Esophagus squamous epithelium (tissue), 4 donors: ENCODE results near the gene PKD2L2.

Experiments used
- POLR2A ChIP-seq, 4 donors: fragments of 450-650 bp; IDR thresholded peaks; one replicate each; pipeline ENCODE4 v1.6.1; 2017; ENCODE audit warnings: antibody characterized with exemption in 4 of 4, mild to moderate bottlenecking in 4 of 4, moderate library complexity in 3 of 4
- TF ChIP-seq, protein P1 (sequence below), 6 experiments: fragments of 450-650 bp in 4 of 6; fragments of 200-600 bp in 2 of 6; sonication (generic) in 2 of 6; IDR thresholded peaks; one replicate each; pipeline ENCODE4 v1.5.1; 2016 to 2019; ENCODE audit warnings: antibody characterized with exemption in 6 of 6, mild to moderate bottlenecking in 4 of 6, moderate library complexity in 4 of 6

DNA sequence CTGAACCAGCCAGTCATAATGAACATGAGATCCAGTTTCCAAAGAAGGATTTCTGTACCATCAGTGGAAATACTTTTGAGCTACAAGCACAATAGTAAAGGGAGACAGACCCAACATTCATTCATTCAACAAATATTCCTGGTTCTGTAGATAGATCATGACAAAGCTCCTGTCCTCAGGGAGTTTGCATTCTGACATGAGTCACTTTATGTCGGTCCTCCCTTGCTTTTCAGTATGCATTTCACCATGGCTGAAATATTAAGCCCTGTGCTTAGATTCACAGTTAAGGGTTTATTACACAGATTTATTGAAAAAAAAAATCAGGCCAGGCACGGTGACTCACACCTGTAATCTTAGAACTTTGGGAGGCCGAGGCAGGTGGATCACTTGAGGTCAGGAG, 27.0 kb upstream of the PKD2L2 start:
- TF ChIP-seq, protein P1, sequence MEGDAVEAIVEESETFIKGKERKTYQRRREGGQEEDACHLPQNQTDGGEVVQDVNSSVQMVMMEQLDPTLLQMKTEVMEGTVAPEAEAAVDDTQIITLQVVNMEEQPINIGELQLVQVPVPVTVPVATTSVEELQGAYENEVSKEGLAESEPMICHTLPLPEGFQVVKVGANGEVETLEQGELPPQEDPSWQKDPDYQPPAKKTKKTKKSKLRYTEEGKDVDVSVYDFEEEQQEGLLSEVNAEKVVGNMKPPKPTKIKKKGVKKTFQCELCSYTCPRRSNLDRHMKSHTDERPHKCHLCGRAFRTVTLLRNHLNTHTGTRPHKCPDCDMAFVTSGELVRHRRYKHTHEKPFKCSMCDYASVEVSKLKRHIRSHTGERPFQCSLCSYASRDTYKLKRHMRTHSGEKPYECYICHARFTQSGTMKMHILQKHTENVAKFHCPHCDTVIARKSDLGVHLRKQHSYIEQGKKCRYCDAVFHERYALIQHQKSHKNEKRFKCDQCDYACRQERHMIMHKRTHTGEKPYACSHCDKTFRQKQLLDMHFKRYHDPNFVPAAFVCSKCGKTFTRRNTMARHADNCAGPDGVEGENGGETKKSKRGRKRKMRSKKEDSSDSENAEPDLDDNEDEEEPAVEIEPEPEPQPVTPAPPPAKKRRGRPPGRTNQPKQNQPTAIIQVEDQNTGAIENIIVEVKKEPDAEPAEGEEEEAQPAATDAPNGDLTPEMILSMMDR (IDR thresholded peaks at IDR 0.05), result no peak
- TF ChIP-seq POLR2A (IDR thresholded peaks at IDR 0.05), result no peak
